Neural crest cell (in vitro differentiated cells): ENCODE measurements around the gene MATCAP1. TPM values are rescaled to one million over a fixed set of nuclear protein-coding genes. Genes with fewer than 3 reads are reported as not detected.

Experiments
- DNase-seq: peaks from one replicate; pipeline ENCODE4 v3.0.0; 2021; ENCODE audit warnings: low read depth, mixed read lengths, low spot score
- H3K27ac Mint-ChIP-seq: one replicate; pipeline ENCODE4 v1.8.0; 2021; ENCODE audit warnings: mild to moderate bottlenecking, mixed read lengths; ENCODE audit not compliant: unreplicated experiment
- H3K27me3 Mint-ChIP-seq: 2 replicates; pipeline ENCODE4 v1.8.0; 2021; ENCODE audit warnings: low read depth, mild to moderate bottlenecking, mixed read lengths
- H3K36me3 Mint-ChIP-seq: 2 replicates; pipeline ENCODE4 v1.8.0; 2021; ENCODE audit warnings: low read depth, mild to moderate bottlenecking, mixed read lengths
- H3K4me1 Mint-ChIP-seq: 2 replicates; pipeline ENCODE4 v1.8.0; 2021; ENCODE audit warnings: mixed read lengths
- H3K4me3 Mint-ChIP-seq: one replicate; pipeline ENCODE4 v1.8.0; 2021; ENCODE audit warnings: mild to moderate bottlenecking, mixed read lengths
- H3K9me3 Mint-ChIP-seq: 2 replicates; pipeline ENCODE4 v1.8.0; 2021; ENCODE audit warnings: mixed read lengths
- CTCF ChIP-seq: fragments of 200-600 bp; sonication (generic); conservative IDR thresholded peaks from 2 replicates; pipeline ENCODE4 v1.5.0; 2021; ENCODE audit warnings: antibody characterized with exemption, mild to moderate bottlenecking
- total RNA-seq: library from RNA; stranded (reverse); gene quantifications from 2 replicates; pipeline ENCODE4 v1.2.1, GENCODE V29; 2021

The MATCAP1 gene
- total RNA-seq, 1 donor from 2014 or later, result 97.7 TPM

- peaks cover 13% of the 10 kb centered on the region for H3K36me3 Mint-ChIP-seq
- peak; percentile 37 for TF ChIP-seq CTCF
- H3K27me3 Mint-ChIP-seq, result peaks cover 46% of the 10 kb centered on the region
- no peak overlapping the region for H3K4me3 Mint-ChIP-seq
- peak; percentile 54 for DNase-seq
- no peak overlapping the region for H3K27ac Mint-ChIP-seq
- no peaks in the 10 kb centered on the region for H3K9me3 Mint-ChIP-seq
- peaks cover 4% of the 10 kb centered on the region for H3K4me1 Mint-ChIP-seq
These were observed 33.5 kb downstream of the MATCAP1 start for GRCh38 chr16:67150047-67150832.

- H3K27me3 Mint-ChIP-seq, result peaks cover 43% of the 10 kb centered on the region
- DNase-seq, result no peak
- no peak for TF ChIP-seq CTCF
These were observed 34.3 kb downstream of the MATCAP1 start for GRCh38 chr16:67149276-67150046.

GRCh38 chr16:67148656-67149275, 35.0 kb downstream of the MATCAP1 start:
- Mint-ChIP-seq H3K4me1 (peaks cover 4% of the 10 kb centered on the region), H3K27me3 (peaks cover 36% of the 10 kb centered on the region), H3K36me3 (peaks cover 17% of the 10 kb centered on the region), H3K9me3 (no peaks in the 10 kb centered on the region), H3K27ac (no peak overlapping the region), H3K4me3 (peak overlapping the region; percentile 25)
- no peak for TF ChIP-seq CTCF
- no peak for DNase-seq

More at GRCh38 chr16:67149276-67150046, 34.3 kb downstream of the MATCAP1 start:
- Mint-ChIP-seq H3K9me3 (no peaks in the 10 kb centered on the region), H3K27ac (no peak overlapping the region), H3K36me3 (peaks cover 16% of the 10 kb centered on the region), H3K4me3 (peak overlapping the region; percentile 25), H3K4me1 (peaks cover 4% of the 10 kb centered on the region)

- Mint-ChIP-seq H3K4me3 (peak overlapping the region; percentile 25), H3K4me1 (peaks cover 4% of the 10 kb centered on the region), H3K27ac (no peak overlapping the region), H3K36me3 (peaks cover 17% of the 10 kb centered on the region), H3K27me3 (peaks cover 30% of the 10 kb centered on the region), H3K9me3 (no peaks in the 10 kb centered on the region)
- no peak for TF ChIP-seq CTCF
- no peak for DNase-seq
These were observed 35.5 kb downstream of the MATCAP1 start for GRCh38 chr16:67148221-67148620.

GRCh38 chr16:67147437-67148140, 36.2 kb downstream of the MATCAP1 start:
- H3K4me1 Mint-ChIP-seq, result peaks cover 4% of the 10 kb centered on the region
- no peak for TF ChIP-seq CTCF
- H3K27me3 Mint-ChIP-seq, result peaks cover 24% of the 10 kb centered on the region
- no peak for DNase-seq
- H3K27ac Mint-ChIP-seq, result no peak overlapping the region
- peak overlapping the region; percentile 3 for H3K4me3 Mint-ChIP-seq
- H3K9me3 Mint-ChIP-seq, result no peaks in the 10 kb centered on the region
- peaks cover 21% of the 10 kb centered on the region for H3K36me3 Mint-ChIP-seq
